Astrocyte (in vitro differentiated cells and primary cell): Measurements from ENCODE around the gene MSANTD7. TPM values are rescaled to one million over a fixed set of nuclear protein-coding genes. Genes with fewer than 3 reads are reported as not detected.

ENCODE experiments used
- DNase-seq: peaks from one replicate; pipeline ENCODE4 v3.0.0-alpha.2; 2010; ENCODE audit warnings: low read depth
- FAIRE-seq: peaks from 2 replicates; lab custom pipeline; 2011; peaks lifted over from hg19 to GRCh38; lab: Jason Lieb, UNC
- H2AFZ ChIP-seq: 2 replicates; pipeline ENCODE4 v1.6.0; 2012; ENCODE audit warnings: low read depth, low read length, inconsistent platforms
- H3K27ac ChIP-seq: 2 replicates; pipeline ENCODE4 v1.5.1; 2011; ENCODE audit warnings: low read depth, low read length, inconsistent platforms
- H3K27me3 ChIP-seq: 2 replicates; pipeline ENCODE4 v1.6.0; 2011; ENCODE audit warnings: low read length, inconsistent platforms; ENCODE audit not compliant: insufficient read depth
- H3K36me3 ChIP-seq: 2 replicates; pipeline ENCODE4 v1.5.1; 2011; ENCODE audit warnings: low read length, inconsistent platforms; ENCODE audit not compliant: insufficient read depth
- H3K4me1 ChIP-seq: 2 replicates; pipeline ENCODE4 v1.5.1; 2011; ENCODE audit warnings: low read length, inconsistent platforms; ENCODE audit not compliant: insufficient read depth
- H3K4me2 ChIP-seq: 2 replicates; pipeline ENCODE4 v1.6.0; 2012; ENCODE audit warnings: low read length, inconsistent platforms
- H3K4me3 ChIP-seq: 2 replicates; pipeline ENCODE4 v1.5.1; 2011; ENCODE audit warnings: low read depth, mild to moderate bottlenecking, low read length, inconsistent platforms; ENCODE audit not compliant: insufficient read depth
- H3K79me2 ChIP-seq: 2 replicates; pipeline ENCODE4 v1.6.0; 2012; ENCODE audit warnings: mild to moderate bottlenecking, low read length, inconsistent platforms; ENCODE audit not compliant: insufficient read depth
- H3K9ac ChIP-seq: 2 replicates; pipeline ENCODE4 v1.6.0; 2012; ENCODE audit warnings: mild to moderate bottlenecking, low read length, inconsistent platforms
- H3K9me3 ChIP-seq: 2 replicates; pipeline ENCODE4 v1.5.1; 2012; ENCODE audit warnings: low read depth, mild to moderate bottlenecking, low read length, inconsistent platforms; ENCODE audit not compliant: insufficient read depth
- H4K20me1 ChIP-seq: 2 replicates; pipeline ENCODE4 v1.6.0; 2012; ENCODE audit warnings: low read length, inconsistent platforms; ENCODE audit not compliant: insufficient read depth
- H3K27ac Mint-ChIP-seq: one replicate; pipeline ENCODE4 v1.8.0; 2021; ENCODE audit warnings: mild to moderate bottlenecking, mixed read lengths; ENCODE audit not compliant: unreplicated experiment
- H3K27me3 Mint-ChIP-seq: one replicate; pipeline ENCODE4 v1.8.0; 2021; ENCODE audit warnings: low read depth, mixed read lengths; ENCODE audit not compliant: unreplicated experiment
- H3K36me3 Mint-ChIP-seq: one replicate; pipeline ENCODE4 v1.8.0; 2021; ENCODE audit warnings: low read depth, mixed read lengths; ENCODE audit not compliant: unreplicated experiment
- H3K4me1 Mint-ChIP-seq: one replicate; pipeline ENCODE4 v1.8.0; 2021; ENCODE audit warnings: low read depth, mixed read lengths; ENCODE audit not compliant: unreplicated experiment
- H3K4me3 Mint-ChIP-seq: one replicate; pipeline ENCODE4 v1.8.0; 2021; ENCODE audit warnings: mild to moderate bottlenecking, moderate library complexity, mixed read lengths; ENCODE audit not compliant: unreplicated experiment
- H3K9me3 Mint-ChIP-seq: one replicate; pipeline ENCODE4 v1.8.0; 2021; ENCODE audit warnings: mild to moderate bottlenecking, mixed read lengths; ENCODE audit not compliant: unreplicated experiment
- EZH2 ChIP-seq: IDR thresholded peaks from 2 replicates; pipeline ENCODE4 v1.6.1; 2012; ENCODE audit warnings: mild to moderate bottlenecking, low read length, inconsistent platforms; ENCODE audit not compliant: insufficient read depth
- total RNA-seq: library from RNA; stranded (reverse); gene quantifications from 2 replicates; pipeline ENCODE4 v1.2.1, GENCODE V29; 2021
- TF ChIP-seq, protein P1 (sequence below): IDR thresholded peaks from 2 replicates; pipeline ENCODE4 v1.5.1; 2011; ENCODE audit warnings: low read depth, mild to moderate bottlenecking, inconsistent platforms, low read length, moderate library complexity; ENCODE audit not compliant: insufficient read depth

MSANTD7 gene
- total RNA-seq, 1 donor from 2014 or later, result 16.0 TPM

DNA sequence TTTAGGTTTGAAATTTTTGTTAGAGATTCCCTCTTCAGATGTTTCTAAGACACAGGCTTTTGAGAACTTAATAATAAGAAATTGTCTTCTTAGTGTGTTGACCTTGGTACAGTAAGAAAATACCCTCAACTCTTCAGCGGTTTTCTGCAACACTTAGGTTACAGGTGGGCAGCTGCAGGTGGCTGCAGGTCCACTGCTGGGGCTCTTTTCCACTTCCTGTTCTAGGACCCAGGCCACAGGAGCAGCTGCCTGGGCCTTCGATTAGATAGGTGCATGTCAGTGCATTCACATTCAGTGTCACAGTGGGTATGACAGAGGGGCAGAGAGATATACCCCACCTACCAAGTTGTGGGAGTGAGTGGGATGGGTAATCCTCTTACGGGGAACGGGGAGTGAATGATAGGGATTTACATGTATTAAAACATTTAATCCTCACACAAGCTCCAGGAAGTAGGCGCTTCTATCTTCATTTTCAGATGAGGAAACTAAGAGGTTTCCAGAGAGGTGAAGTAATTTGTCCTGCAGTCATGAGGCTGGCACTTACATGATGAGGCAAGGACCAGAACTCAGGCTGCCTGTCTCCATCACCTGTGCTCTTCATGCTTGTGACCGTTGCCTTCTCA lies 20.3 kb downstream of the MSANTD7 start:
- Mint-ChIP-seq H3K4me1 (no peaks in the 10 kb centered on the region), H3K27me3 (no peaks in the 10 kb centered on the region), H3K9me3 (no peaks in the 10 kb centered on the region), H3K27ac (no peak overlapping the region), H3K36me3 (peaks cover 5% of the 10 kb centered on the region), H3K4me3 (no peak overlapping the region)
- Histone ChIP-seq H4K20me1 (no peaks in the 10 kb centered on the region), H3K79me2 (no peaks in the 10 kb centered on the region), H2AFZ (no peak overlapping the region), H3K9ac (no peak overlapping the region), H3K36me3 (peaks cover 3% of the 10 kb centered on the region), H3K4me2 (no peak overlapping the region), H3K9me3 (no peaks in the 10 kb centered on the region), H3K27ac (no peak overlapping the region), H3K4me1 (no peaks in the 10 kb centered on the region), H3K4me3 (no peak overlapping the region), H3K27me3 (no peaks in the 10 kb centered on the region)
- DNase-seq (no peak), FAIRE-seq (no peak)
- TF ChIP-seq, protein P1, sequence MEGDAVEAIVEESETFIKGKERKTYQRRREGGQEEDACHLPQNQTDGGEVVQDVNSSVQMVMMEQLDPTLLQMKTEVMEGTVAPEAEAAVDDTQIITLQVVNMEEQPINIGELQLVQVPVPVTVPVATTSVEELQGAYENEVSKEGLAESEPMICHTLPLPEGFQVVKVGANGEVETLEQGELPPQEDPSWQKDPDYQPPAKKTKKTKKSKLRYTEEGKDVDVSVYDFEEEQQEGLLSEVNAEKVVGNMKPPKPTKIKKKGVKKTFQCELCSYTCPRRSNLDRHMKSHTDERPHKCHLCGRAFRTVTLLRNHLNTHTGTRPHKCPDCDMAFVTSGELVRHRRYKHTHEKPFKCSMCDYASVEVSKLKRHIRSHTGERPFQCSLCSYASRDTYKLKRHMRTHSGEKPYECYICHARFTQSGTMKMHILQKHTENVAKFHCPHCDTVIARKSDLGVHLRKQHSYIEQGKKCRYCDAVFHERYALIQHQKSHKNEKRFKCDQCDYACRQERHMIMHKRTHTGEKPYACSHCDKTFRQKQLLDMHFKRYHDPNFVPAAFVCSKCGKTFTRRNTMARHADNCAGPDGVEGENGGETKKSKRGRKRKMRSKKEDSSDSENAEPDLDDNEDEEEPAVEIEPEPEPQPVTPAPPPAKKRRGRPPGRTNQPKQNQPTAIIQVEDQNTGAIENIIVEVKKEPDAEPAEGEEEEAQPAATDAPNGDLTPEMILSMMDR, result no peak
- TF ChIP-seq EZH2, result no peak

DNA sequence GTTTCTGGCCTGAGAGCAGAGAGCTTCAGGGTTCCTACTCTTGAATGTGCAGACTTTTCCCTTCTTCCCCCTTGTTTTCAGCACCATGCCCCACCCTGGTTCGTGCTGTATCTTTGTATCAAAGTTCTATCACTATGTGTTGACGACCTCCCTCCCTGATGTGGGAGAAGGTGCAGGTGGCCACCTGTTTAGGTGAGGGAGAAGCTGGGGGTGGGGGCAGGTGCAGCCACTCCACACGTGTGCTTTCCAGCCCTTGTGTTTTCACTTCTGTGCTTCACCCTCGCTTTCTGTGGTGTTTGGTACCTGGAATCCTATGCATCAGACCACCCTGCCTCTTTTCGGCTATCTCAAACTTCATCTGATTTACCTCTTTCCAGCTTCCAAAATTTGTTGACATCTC lies 20.9 kb downstream of the MSANTD7 start:
- Histone ChIP-seq H3K79me2 (no peaks in the 10 kb centered on the region), H3K4me1 (no peaks in the 10 kb centered on the region), H3K36me3 (peaks cover 3% of the 10 kb centered on the region), H3K27ac (no peak overlapping the region), H2AFZ (no peak overlapping the region), H3K4me3 (no peak overlapping the region), H3K4me2 (no peak overlapping the region), H4K20me1 (no peaks in the 10 kb centered on the region), H3K9me3 (no peaks in the 10 kb centered on the region), H3K9ac (no peak overlapping the region), H3K27me3 (no peaks in the 10 kb centered on the region)
- Mint-ChIP-seq H3K4me3 (no peak overlapping the region), H3K4me1 (no peaks in the 10 kb centered on the region), H3K9me3 (no peaks in the 10 kb centered on the region), H3K27ac (peak overlapping the region; percentile 29), H3K27me3 (no peaks in the 10 kb centered on the region), H3K36me3 (peaks cover 4% of the 10 kb centered on the region)
- TF ChIP-seq, protein P1, result no peak
- no peak for TF ChIP-seq EZH2
- DNase-seq (no peak), FAIRE-seq (no peak)

DNA sequence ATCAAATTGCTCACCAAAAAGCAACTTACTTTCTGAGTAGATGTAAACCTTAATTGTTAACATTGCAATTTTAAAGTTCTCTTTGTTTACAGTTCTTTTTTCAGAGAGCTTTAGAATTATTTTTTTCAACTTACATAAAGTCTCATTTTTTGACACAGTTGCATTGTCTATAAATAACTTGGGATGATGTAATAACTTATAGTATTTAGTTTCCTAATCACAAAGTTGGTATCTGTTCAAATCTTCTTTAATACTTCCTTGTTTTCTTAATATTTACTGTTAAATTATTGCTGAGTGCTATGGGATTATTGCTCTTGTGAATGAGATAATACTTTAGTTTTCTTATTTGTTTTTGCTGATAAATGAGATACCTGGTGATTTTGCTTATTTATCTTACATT lies 21.7 kb downstream of the MSANTD7 start:
- no peaks in the 10 kb centered on the region for H3K79me2 ChIP-seq
- no peaks in the 10 kb centered on the region for H4K20me1 ChIP-seq
- H3K4me1 ChIP-seq, result no peaks in the 10 kb centered on the region
- H3K27me3 Mint-ChIP-seq, result no peaks in the 10 kb centered on the region
- no peaks in the 10 kb centered on the region for H3K4me1 Mint-ChIP-seq
- H3K9ac ChIP-seq, result no peak overlapping the region
- no peak overlapping the region for H3K27ac Mint-ChIP-seq
- no peak overlapping the region for H3K27ac ChIP-seq
- H3K36me3 ChIP-seq, result peaks cover 3% of the 10 kb centered on the region
- H3K4me3 Mint-ChIP-seq, result no peak overlapping the region
- H3K27me3 ChIP-seq, result no peaks in the 10 kb centered on the region
- H3K9me3 Mint-ChIP-seq, result no peaks in the 10 kb centered on the region
- DNase-seq, result no peak
- H3K4me2 ChIP-seq, result no peak overlapping the region
- H3K4me3 ChIP-seq, result no peak overlapping the region
- H2AFZ ChIP-seq, result no peak overlapping the region
- H3K36me3 Mint-ChIP-seq, result peaks cover 4% of the 10 kb centered on the region
- FAIRE-seq, result no peak
- H3K9me3 ChIP-seq, result no peaks in the 10 kb centered on the region
- TF ChIP-seq, protein P1, result no peak
- no peak for TF ChIP-seq EZH2
